ENCODE data around the gene ZNF628.

ZNF628 gene

GRCh38 chr19:55500368-55500952 lies 24.0 kb downstream of the ZNF628 start:
- in situ Hi-C loops (cut with MboI; ENCODE audit: low sequenced_read_pairs, unreplicated experiment), result no loop called here
- TF ChIP-seq, protein P1, sequence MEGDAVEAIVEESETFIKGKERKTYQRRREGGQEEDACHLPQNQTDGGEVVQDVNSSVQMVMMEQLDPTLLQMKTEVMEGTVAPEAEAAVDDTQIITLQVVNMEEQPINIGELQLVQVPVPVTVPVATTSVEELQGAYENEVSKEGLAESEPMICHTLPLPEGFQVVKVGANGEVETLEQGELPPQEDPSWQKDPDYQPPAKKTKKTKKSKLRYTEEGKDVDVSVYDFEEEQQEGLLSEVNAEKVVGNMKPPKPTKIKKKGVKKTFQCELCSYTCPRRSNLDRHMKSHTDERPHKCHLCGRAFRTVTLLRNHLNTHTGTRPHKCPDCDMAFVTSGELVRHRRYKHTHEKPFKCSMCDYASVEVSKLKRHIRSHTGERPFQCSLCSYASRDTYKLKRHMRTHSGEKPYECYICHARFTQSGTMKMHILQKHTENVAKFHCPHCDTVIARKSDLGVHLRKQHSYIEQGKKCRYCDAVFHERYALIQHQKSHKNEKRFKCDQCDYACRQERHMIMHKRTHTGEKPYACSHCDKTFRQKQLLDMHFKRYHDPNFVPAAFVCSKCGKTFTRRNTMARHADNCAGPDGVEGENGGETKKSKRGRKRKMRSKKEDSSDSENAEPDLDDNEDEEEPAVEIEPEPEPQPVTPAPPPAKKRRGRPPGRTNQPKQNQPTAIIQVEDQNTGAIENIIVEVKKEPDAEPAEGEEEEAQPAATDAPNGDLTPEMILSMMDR (IDR thresholded peaks at IDR 0.05; ENCODE audit: borderline replicate concordance, control extremely low read depth, extremely low read depth, insufficient read depth, missing control alignments), result no peak
- no peak for DNase-seq (ENCODE audit: low spot score)

GRCh38 chr19:55502197-55502952 lies 26.0 kb downstream of the ZNF628 start:
- TF ChIP-seq, protein P1 (IDR thresholded peaks at IDR 0.05; ENCODE audit: borderline replicate concordance, control extremely low read depth, extremely low read depth, insufficient read depth, missing control alignments), result no peak
- in situ Hi-C loops (cut with MboI; ENCODE audit: low sequenced_read_pairs, unreplicated experiment), result no loop called here
- DNase-seq (ENCODE audit: low spot score), result no peak

GRCh38 chr19:55503157-55503501 lies 26.7 kb downstream of the ZNF628 start:
- TF ChIP-seq, protein P1 (IDR thresholded peaks at IDR 0.05; ENCODE audit: borderline replicate concordance, control extremely low read depth, extremely low read depth, insufficient read depth, missing control alignments), result no peak
- DNase-seq (ENCODE audit: low spot score), result no peak
- in situ Hi-C loops (cut with MboI; ENCODE audit: low sequenced_read_pairs, unreplicated experiment), result no loop called here

DNA sequence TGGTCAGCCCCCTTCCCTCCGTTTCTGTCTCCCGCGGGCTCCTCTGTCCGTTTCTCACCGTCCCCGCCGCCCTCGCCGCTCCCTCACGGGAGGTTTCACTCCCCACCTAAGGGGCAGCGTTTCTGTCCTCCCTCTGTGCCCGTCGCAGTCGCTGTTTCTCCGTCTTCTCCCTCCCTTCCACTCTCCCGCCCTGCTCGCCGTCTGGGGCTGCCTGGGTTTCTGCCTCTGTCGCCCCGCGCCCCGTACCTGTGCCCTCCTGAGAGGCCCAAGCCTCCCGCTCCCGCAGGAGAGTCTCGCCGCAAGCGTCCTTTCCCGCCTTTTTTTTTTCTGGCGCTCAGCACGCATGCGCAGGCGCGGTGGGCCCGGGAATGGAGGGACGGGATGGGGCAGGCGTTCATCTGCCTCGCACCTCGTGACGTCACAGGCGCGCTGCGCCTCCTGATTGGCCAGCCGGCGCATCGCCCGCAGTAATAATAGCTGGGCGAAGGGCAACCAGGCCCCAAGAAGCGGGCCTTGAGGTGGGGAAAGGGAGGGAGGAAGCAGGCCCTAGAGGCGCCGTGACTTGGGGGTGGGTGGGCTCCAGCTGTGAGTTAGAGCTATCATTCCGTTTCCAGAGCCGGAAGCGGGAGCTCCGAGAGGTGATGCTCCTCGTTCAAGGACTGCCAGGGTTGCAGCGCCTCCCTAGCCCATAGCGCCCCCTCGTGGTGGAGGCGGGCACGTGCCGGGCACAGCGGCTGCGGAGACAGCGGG lies 27.3 kb downstream of the ZNF628 start:
- peak; percentile 99 for DNase-seq (ENCODE audit: low spot score)
- in situ Hi-C loops (cut with MboI; ENCODE audit: low sequenced_read_pairs, unreplicated experiment), result no loop called here

DNA sequence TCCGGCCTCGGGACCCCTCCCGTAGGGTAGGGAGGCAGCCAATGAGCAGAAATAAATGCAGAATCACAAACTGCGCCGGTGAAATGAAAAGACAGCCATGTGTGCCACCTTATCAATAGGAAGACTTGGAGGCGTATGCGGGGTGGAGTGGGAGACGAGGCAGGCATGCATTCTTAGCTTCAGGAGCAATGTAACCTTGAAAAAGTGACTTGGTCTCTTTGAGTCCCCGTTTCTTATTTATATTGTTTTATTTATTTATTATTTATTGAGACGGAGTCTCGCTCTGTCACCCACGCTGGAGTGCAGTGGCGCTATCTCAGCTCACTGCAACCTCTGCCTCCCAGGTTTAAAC lies 27.8 kb downstream of the ZNF628 start:
- DNase-seq (ENCODE audit: low spot score), result no peak
- TF ChIP-seq, protein P1 (IDR thresholded peaks at IDR 0.05; ENCODE audit: borderline replicate concordance, control extremely low read depth, extremely low read depth, insufficient read depth, missing control alignments), result no peak
- in situ Hi-C loops (cut with MboI; ENCODE audit: low sequenced_read_pairs, unreplicated experiment), result no loop called here

More for the DNA sequence above, 27.3 kb downstream of the ZNF628 start:
- TF ChIP-seq, protein P1 (IDR thresholded peaks at IDR 0.05; ENCODE audit: borderline replicate concordance, control extremely low read depth, extremely low read depth, insufficient read depth, missing control alignments), result peak; percentile 99

DNA sequence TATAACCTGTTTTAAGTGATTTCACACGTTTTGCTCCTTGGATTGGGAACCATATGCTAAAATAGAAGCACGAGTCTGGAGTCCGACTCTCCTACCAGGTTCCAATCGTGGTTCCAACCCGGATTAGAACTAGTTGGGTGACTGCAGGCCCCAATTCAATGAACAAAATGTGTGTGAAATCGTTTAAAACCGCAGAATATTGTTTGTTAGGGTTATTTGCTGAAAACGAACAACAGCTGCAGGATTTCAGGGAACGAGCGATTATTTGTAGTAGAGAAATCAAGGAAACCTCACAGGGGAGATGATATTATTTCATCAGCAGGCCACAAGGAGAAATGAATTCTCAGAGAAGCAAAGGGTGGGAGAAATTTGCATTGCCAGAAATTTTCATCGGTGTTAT lies 28.6 kb downstream of the ZNF628 start:
- in situ Hi-C loops (cut with MboI; ENCODE audit: low sequenced_read_pairs, unreplicated experiment), result no loop called here
- TF ChIP-seq, protein P1 (IDR thresholded peaks at IDR 0.05; ENCODE audit: borderline replicate concordance, control extremely low read depth, extremely low read depth, insufficient read depth, missing control alignments), result no peak

More for the DNA sequence above, 28.6 kb downstream of the ZNF628 start:
- no peak for DNase-seq (ENCODE audit: low spot score)

All from GM13976 (cell line).